Caco-2 (cell line): ENCODE measurements around the gene CAGE1. TPM values are rescaled to one million over a fixed set of nuclear protein-coding genes. Genes with fewer than 3 reads are reported as not detected.
"Not testable (repeated sequence)": the region's sequence is repeated elsewhere in the genome, so short reads cannot be mapped to it uniquely, and the experiment has no call there.

ENCODE experiments used
- BruUV-seq: library from RNA; stranded (reverse); fragments of 400-500 nt; replicated peaks from 2 replicates; lab custom pipeline; 2021; lab: Mats Ljungman, UMichigan
- CTCF ChIA-PET: fragments of 300-600 bp; sonication (Branson Sonifier 250); formaldehyde crosslinking; loops from one replicate; lab custom pipeline; 2022; ENCODE audit warnings: antibody characterized with exemption; lab: Charles Lee
- POLR2A ChIA-PET: fragments of 300-600 bp; sonication (Branson Sonifier 250); formaldehyde crosslinking; loops from one replicate; lab custom pipeline; 2022; ENCODE audit warnings: antibody characterized with exemption; lab: Charles Lee
- DNase-seq, 2 experiments: peaks; one replicate each; pipeline versions ENCODE4 v3.0.0 to v3.0.0-alpha.2; 2020 to 2022
- H3K27me3 ChIP-seq: replicated peaks from 2 replicates; pipeline ENCODE4 v1.6.0; 2011; ENCODE audit warnings: low read length; ENCODE audit not compliant: control insufficient read depth, insufficient read depth
- H3K36me3 ChIP-seq: 2 replicates; pipeline ENCODE4 v1.5.1; 2011; ENCODE audit warnings: low read length; ENCODE audit not compliant: control insufficient read depth, insufficient read depth
- H3K4me1 ChIP-seq: fragments of 250-450 bp; sonication (Bioruptor Pico); 2 replicates; pipeline ENCODE4 v1.5.1; 2020; ENCODE audit warnings: mild to moderate bottlenecking
- H3K4me3 ChIP-seq: 2 replicates; pipeline ENCODE4 v1.5.1; 2011; ENCODE audit warnings: low read depth, mild to moderate bottlenecking, control low read depth, low read length
- H3K9me3 ChIP-seq: fragments of 250-450 bp; sonication (Bioruptor Pico); 2 replicates; pipeline ENCODE4 v1.5.1; 2020; ENCODE audit warnings: mild to moderate bottlenecking, moderate library complexity
- H3K27ac Mint-ChIP-seq: one replicate; pipeline ENCODE4 v1.8.0; 2022; ENCODE audit warnings: mixed read lengths; ENCODE audit not compliant: unreplicated experiment
- H3K27me3 Mint-ChIP-seq: one replicate; pipeline ENCODE4 v1.8.0; 2022; ENCODE audit warnings: mixed read lengths; ENCODE audit not compliant: insufficient read depth, unreplicated experiment
- H3K36me3 Mint-ChIP-seq: one replicate; pipeline ENCODE4 v1.8.0; 2022; ENCODE audit warnings: mild to moderate bottlenecking, mixed read lengths; ENCODE audit not compliant: insufficient read depth, unreplicated experiment
- H3K4me1 Mint-ChIP-seq: one replicate; pipeline ENCODE4 v1.8.0; 2022; ENCODE audit warnings: low read depth, mixed read lengths; ENCODE audit not compliant: unreplicated experiment
- H3K4me3 Mint-ChIP-seq: one replicate; pipeline ENCODE4 v1.8.0; 2022; ENCODE audit warnings: mild to moderate bottlenecking, moderate library complexity, mixed read lengths; ENCODE audit not compliant: unreplicated experiment
- H3K9me3 Mint-ChIP-seq: one replicate; pipeline ENCODE4 v1.8.0; 2022; ENCODE audit warnings: mixed read lengths; ENCODE audit not compliant: unreplicated experiment
- CTCF ChIP-seq, 2 experiments: fragments of 200-600 bp in 1 of 2; IDR thresholded peaks; 1 replicate in 1 of 2; 2 replicates in 1 of 2; pipeline versions ENCODE4 v1.5.1 to v1.8.0; 2011 to 2022; ENCODE audit warnings: antibody characterized with exemption in 1 of 2, control low read depth in 1 of 2, inconsistent platforms in 1 of 2, low read depth in 1 of 2, low read length in 1 of 2, mild to moderate bottlenecking in 1 of 2, moderate library complexity in 1 of 2; ENCODE audit not compliant: insufficient read depth in 1 of 2, severe bottlenecking in 1 of 2, unreplicated experiment in 1 of 2
- intact Hi-C: fragments of 100-400 bp; cut with micrococcal nuclease; formaldehyde crosslinking; loops from one replicate; pipeline ENCODE4 v1.10.0; 2022; ENCODE audit not compliant: unreplicated experiment
- total RNA-seq: library from RNA; stranded (reverse); gene quantifications from 2 replicates; pipeline ENCODE4 v1.2.3, GENCODE V29; 2022

The CAGE1 gene
- total RNA-seq, 1 experiment from 2014 or later: 0.59 TPM

- TF ChIP-seq CTCF (IDR thresholded peaks at IDR 0.05; ENCODE audit: insufficient read depth in 1 of 2, low read depth in 1 of 2, low read length in 1 of 2, severe bottlenecking in 1 of 2, unreplicated experiment in 1 of 2): no peak
- Mint-ChIP-seq H3K27me3 (no peaks in the 10 kb centered on the region), H3K4me3 (no peak overlapping the region), H3K4me1 (no peaks in the 10 kb centered on the region), H3K9me3 (no peaks in the 10 kb centered on the region), H3K27ac (no peak overlapping the region), H3K36me3 (no peaks in the 10 kb centered on the region)
- H3K9me3 ChIP-seq: no peaks in the 10 kb centered on the region
- no peak overlapping the region for H3K4me3 ChIP-seq
- H3K36me3 ChIP-seq: no peaks in the 10 kb centered on the region
- no TSS peak for BruUV-seq
- ChIA-PET CTCF (no interaction called here), POLR2A (no interaction called here)
- no peaks in the 10 kb centered on the region for H3K27me3 ChIP-seq
- DNase-seq: no peak
- H3K4me1 ChIP-seq: no peaks in the 10 kb centered on the region
- intact Hi-C loops: no loop called here
Observed at GRCh38 chr6:7323074-7323473, 66.5 kb downstream of the CAGE1 start.

DNA sequence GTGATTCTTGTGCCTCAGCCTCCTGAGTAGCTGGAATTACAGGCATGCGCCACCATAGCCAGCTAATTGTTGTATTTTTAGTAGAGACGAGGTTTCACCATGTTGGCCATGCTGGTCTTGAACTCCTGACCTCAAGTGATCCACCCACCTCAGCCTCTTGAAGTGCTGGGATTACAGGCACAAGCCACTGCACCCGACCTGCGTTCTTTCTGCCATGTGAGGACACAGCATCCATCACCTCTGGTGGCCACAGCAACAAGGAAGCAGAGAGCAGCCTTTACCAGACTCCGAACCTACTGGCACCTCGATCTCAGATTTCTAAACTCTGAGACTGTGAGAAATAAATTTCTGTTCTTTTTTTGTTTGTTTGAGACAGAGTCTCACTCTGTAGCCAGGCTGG lies 67.7 kb downstream of the CAGE1 start:
- CTCF ChIA-PET: not testable (repeated sequence)

DNA sequence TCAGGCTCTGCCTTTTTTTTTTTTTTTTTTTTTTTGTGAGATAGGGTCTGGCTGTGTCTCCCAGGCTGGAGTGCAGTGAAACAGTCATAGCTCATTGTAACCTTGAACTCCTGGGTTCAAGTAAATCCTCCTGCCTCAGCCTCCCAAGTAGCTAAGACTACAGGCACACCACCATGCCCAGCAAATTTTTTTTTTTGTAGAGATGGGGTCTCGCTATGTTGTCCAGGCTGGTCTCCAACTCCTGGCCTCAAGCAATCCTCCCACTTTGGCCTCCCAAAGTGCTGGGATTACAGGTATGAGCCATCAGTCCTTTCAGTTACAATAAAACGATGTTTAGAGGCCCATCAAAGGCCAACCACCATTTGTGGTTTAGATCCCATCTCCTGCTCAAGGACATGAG lies 70.1 kb downstream of the CAGE1 start:
- H3K4me1 Mint-ChIP-seq, BruUV-seq, H3K4me3 Mint-ChIP-seq, H3K9me3 Mint-ChIP-seq, H3K4me1 ChIP-seq, POLR2A ChIA-PET, H3K4me3 ChIP-seq, H3K36me3 ChIP-seq, H3K27me3 ChIP-seq, DNase-seq, H3K36me3 Mint-ChIP-seq, H3K27me3 Mint-ChIP-seq, H3K27ac Mint-ChIP-seq, H3K9me3 ChIP-seq, intact Hi-C loops, CTCF ChIA-PET: not testable (repeated sequence)

More for the DNA sequence above, 67.7 kb downstream of the CAGE1 start:
- intact Hi-C loops, H3K4me1 ChIP-seq, H3K27ac Mint-ChIP-seq, H3K4me3 ChIP-seq, H3K9me3 ChIP-seq, H3K36me3 Mint-ChIP-seq, H3K4me1 Mint-ChIP-seq, DNase-seq, BruUV-seq, H3K27me3 ChIP-seq, H3K36me3 ChIP-seq, H3K27me3 Mint-ChIP-seq, H3K9me3 Mint-ChIP-seq, H3K4me3 Mint-ChIP-seq, POLR2A ChIA-PET: not testable (repeated sequence)

DNA sequence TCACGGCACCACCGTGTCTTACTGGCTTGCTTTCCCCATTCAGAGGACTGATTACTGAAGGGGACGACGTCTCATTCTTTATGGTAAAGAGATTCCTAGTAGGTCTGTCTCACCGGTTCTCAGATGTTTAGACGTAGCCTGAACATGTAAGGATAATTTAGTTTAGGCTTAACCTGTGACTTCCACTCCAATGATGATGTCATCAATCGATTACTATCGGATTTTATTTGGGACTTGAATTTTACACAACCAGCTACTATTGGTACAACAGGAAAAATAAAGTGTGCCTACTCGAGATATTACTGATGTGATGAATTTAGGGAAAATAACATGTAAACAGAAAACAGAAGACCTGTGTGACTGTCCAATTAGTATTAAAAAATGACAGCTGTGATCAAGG lies 72.0 kb downstream of the CAGE1 start:
- peaks cover 8% of the 10 kb centered on the region for H3K36me3 Mint-ChIP-seq
- intact Hi-C loops: no loop called here
- H3K27ac Mint-ChIP-seq: no peak overlapping the region
- Histone ChIP-seq H3K9me3 (no peaks in the 10 kb centered on the region), H3K4me1 (peaks cover 7% of the 10 kb centered on the region), H3K4me3 (no peak overlapping the region), H3K36me3 (no peaks in the 10 kb centered on the region), H3K27me3 (no peaks in the 10 kb centered on the region)
- no peak overlapping the region for H3K4me3 Mint-ChIP-seq
- CTCF ChIA-PET: no interaction called here
- H3K4me1 Mint-ChIP-seq: no peaks in the 10 kb centered on the region
- H3K9me3 Mint-ChIP-seq: no peaks in the 10 kb centered on the region
- POLR2A ChIA-PET: no interaction called here
- DNase-seq: no peak
- TF ChIP-seq CTCF (IDR thresholded peaks at IDR 0.05; ENCODE audit: insufficient read depth in 1 of 2, low read depth in 1 of 2, low read length in 1 of 2, severe bottlenecking in 1 of 2, unreplicated experiment in 1 of 2): no peak
- H3K27me3 Mint-ChIP-seq: no peaks in the 10 kb centered on the region
- no TSS peak for BruUV-seq
